H1 (cell line): ENCODE data around the gene ZC3H7B.

ENCODE experiments used
- CEBPB ChIP-seq: IDR thresholded peaks from 2 replicates; pipeline ENCODE4 v1.6.1; 2012; ENCODE audit warnings: low read depth, low read length
- EP300 ChIP-seq, 2 experiments: IDR thresholded peaks; 1 replicate in 1 of 2; 2 replicates in 1 of 2; pipeline ENCODE4 v1.6.1; 2011 to 2012; ENCODE audit warnings: low read depth in 2 of 2, low read length in 2 of 2, mild to moderate bottlenecking in 2 of 2, borderline replicate concordance in 1 of 2, inconsistent platforms in 1 of 2, moderate library complexity in 1 of 2
- FOSL1 ChIP-seq: IDR thresholded peaks from 2 replicates; pipeline ENCODE4 v1.6.1; 2011; ENCODE audit warnings: mild to moderate bottlenecking, low read depth, low read length, moderate library complexity; ENCODE audit not compliant: insufficient read depth
- GABPA ChIP-seq: IDR thresholded peaks from 2 replicates; pipeline ENCODE4 v1.6.1; 2011; ENCODE audit warnings: mild to moderate bottlenecking, low read length, moderate library complexity, borderline replicate concordance; ENCODE audit not compliant: insufficient read depth
- JUND ChIP-seq: IDR thresholded peaks from 2 replicates; pipeline ENCODE4 v1.6.1; 2011; ENCODE audit warnings: mild to moderate bottlenecking, improper control_type of control experiment, low read length
- KDM1A ChIP-seq: fragments of 200-600, 300-600 bp; sonication (generic); IDR thresholded peaks from 2 replicates; pipeline ENCODE4 v1.7.1; 2016; ENCODE audit warnings: mild to moderate bottlenecking, low read length, borderline replicate concordance
- NANOG ChIP-seq: IDR thresholded peaks from 2 replicates; pipeline ENCODE4 v1.6.1; 2011; ENCODE audit warnings: low read length, low read depth, mild to moderate bottlenecking, inconsistent platforms; ENCODE audit not compliant: insufficient read depth, poor library complexity, severe bottlenecking
- PHF8 ChIP-seq: fragments of 200-600 bp; sonication (generic); conservative IDR thresholded peaks from 2 replicates; pipeline ENCODE4 v1.7.1; 2012; ENCODE audit warnings: low read depth, mild to moderate bottlenecking, inconsistent platforms, low read length, moderate library complexity
- POLR2A ChIP-seq, 2 experiments: IDR thresholded peaks; 1 replicate in 1 of 2; 2 replicates in 1 of 2; pipeline ENCODE4 v1.6.1; 2011; ENCODE audit warnings: low read depth in 2 of 2, low read length in 2 of 2, mild to moderate bottlenecking in 2 of 2; ENCODE audit errors: control extremely low read depth in 1 of 2
- POLR2AphosphoS5 ChIP-seq: IDR thresholded peaks from 2 replicates; pipeline ENCODE4 v1.6.1; 2011; ENCODE audit warnings: low read depth, low read length
- RFX5 ChIP-seq: IDR thresholded peaks from 2 replicates; pipeline ENCODE4 v1.6.1; 2011; ENCODE audit warnings: low read depth, low read length, improper control_type of control experiment, borderline replicate concordance
- SIRT6 ChIP-seq: IDR thresholded peaks from one replicate; pipeline ENCODE4 v1.7.1; 2012; ENCODE audit warnings: low read length, inconsistent platforms
- TCF12 ChIP-seq: IDR thresholded peaks from 2 replicates; pipeline ENCODE4 v1.6.1; 2011; ENCODE audit warnings: low read depth, mild to moderate bottlenecking, low read length
- TF ChIP-seq, protein P1 (sequence below), 3 experiments: IDR thresholded peaks; 1 replicate in 2 of 3; 2 replicates in 1 of 3; pipeline versions ENCODE4 v1.5.1 to v1.6.1; 2011; ENCODE audit warnings: low read length in 3 of 3, mild to moderate bottlenecking in 3 of 3, inconsistent platforms in 2 of 3, low read depth in 1 of 3, moderate library complexity in 1 of 3; ENCODE audit not compliant: insufficient read depth in 1 of 3; ENCODE audit errors: control extremely low read depth in 1 of 3

DNA sequence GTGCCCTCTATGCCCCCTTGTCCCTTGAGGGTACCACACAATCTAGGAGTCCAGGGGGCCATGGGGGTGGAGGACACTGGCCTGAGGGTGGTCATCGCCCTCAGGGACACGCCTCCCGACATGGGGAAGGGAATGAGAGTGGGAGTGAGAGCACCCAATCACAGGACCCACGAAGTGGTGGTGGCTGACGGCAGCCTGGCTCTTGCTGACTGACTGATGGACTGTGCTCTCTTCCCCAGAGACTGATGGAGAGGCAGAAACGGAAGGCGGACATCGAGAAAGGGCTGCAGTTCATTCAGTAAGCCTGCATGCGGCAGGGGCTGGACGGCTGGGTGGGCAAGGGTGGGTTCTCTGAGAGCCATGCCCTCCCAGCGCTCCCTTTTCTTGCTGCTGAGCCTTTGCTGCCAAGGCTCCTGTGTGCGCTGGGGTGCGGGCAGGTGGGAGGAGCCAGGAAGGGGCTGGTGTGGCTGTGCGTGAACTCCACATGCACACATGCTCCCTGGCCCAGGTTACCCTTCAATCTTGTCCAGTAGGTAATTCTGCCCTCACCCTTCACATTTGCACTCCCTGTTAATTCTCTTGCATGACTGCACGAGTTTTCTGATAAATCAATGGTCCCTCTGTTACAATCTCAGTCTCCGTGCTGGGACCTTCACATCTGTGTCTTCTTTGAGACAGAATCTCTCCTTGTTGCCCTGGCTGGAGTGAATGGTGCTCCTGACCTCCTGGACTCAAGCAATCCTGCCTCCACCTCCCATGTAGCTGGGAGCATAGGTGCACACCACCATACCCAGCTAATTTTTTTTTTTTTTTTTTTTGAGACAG is 19.3 kb downstream of the ZC3H7B start:
- TF ChIP-seq EP300 (IDR thresholded peaks at IDR 0.05; ENCODE audit: borderline replicate concordance in 1 of 2, low read depth in 2 of 2, low read length in 2 of 2) (no peak), POLR2AphosphoS5 (no peak), POLR2A (IDR thresholded peaks at IDR 0.05; ENCODE audit: control extremely low read depth in 1 of 2, low read depth in 2 of 2, low read length in 2 of 2) (no peak), GABPA (no peak), SIRT6 (no peak), NANOG (no peak), JUND (no peak), KDM1A (no peak), FOSL1 (no peak), RFX5 (no peak), PHF8 (no peak), CEBPB (no peak), TCF12 (no peak)
- TF ChIP-seq, protein P1, sequence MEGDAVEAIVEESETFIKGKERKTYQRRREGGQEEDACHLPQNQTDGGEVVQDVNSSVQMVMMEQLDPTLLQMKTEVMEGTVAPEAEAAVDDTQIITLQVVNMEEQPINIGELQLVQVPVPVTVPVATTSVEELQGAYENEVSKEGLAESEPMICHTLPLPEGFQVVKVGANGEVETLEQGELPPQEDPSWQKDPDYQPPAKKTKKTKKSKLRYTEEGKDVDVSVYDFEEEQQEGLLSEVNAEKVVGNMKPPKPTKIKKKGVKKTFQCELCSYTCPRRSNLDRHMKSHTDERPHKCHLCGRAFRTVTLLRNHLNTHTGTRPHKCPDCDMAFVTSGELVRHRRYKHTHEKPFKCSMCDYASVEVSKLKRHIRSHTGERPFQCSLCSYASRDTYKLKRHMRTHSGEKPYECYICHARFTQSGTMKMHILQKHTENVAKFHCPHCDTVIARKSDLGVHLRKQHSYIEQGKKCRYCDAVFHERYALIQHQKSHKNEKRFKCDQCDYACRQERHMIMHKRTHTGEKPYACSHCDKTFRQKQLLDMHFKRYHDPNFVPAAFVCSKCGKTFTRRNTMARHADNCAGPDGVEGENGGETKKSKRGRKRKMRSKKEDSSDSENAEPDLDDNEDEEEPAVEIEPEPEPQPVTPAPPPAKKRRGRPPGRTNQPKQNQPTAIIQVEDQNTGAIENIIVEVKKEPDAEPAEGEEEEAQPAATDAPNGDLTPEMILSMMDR (IDR thresholded peaks at IDR 0.05; ENCODE audit: control extremely low read depth in 1 of 3, insufficient read depth in 1 of 3, low read depth in 1 of 3, low read length in 3 of 3) = no peak
